ENCODE measurements around the gene C1QTNF9. TPM values are rescaled to one million over a fixed set of nuclear protein-coding genes. Genes with fewer than 3 reads are reported as not detected.
"Not testable (repeated sequence)": the region's sequence is repeated elsewhere in the genome, so short reads cannot be mapped to it uniquely, and the experiment has no call there.

C1QTNF9 gene
- under 1 TPM in 1 of 2 donors, not detected in 1; 0.39 TPM for total RNA-seq

GRCh38 chr13:24309300-24309699, at the start of gene C1QTNF9:
C1QTNF9 (plus strand) TSS chr13:24309580; CDS start chr13:24316004, 6,424 bp downstream.
- H3K27me3 Mint-ChIP-seq; ATAC-seq; H3K4me3 Mint-ChIP-seq; H3K9me3 Mint-ChIP-seq; H3K27ac Mint-ChIP-seq; H3K4me1 Mint-ChIP-seq (ENCODE audit: low read depth in 2 of 2); DNase-seq (ENCODE audit: low spot score): not testable (repeated sequence)
- H3K36me3 Mint-ChIP-seq, result peaks cover 13% of the 10 kb centered on the region

- DNase-seq (ENCODE audit: low spot score) (no peak), ATAC-seq (no peak)
- Mint-ChIP-seq H3K36me3 (peaks cover 6% of the 10 kb centered on the region), H3K27me3 (no peaks in the 10 kb centered on the region), H3K4me1 (ENCODE audit: low read depth in 2 of 2) (peaks cover 64 to 70% of the 10 kb centered on the region in 2 donors), H3K27ac (peak overlapping the region; percentile 74 to 86), H3K9me3 (no peaks in the 10 kb centered on the region), H3K4me3 (peak overlapping the region; percentile 49)
Observed at GRCh38 chr13:24261566-24261965, 47.8 kb upstream of the C1QTNF9 start.

GRCh38 chr13:24263632-24264031, 45.7 kb upstream of the C1QTNF9 start:
- Mint-ChIP-seq H3K4me3 (peak overlapping the region; percentile 80), H3K9me3 (no peaks in the 10 kb centered on the region), H3K27ac (peak overlapping the region; percentile 74 to 86), H3K27me3 (no peaks in the 10 kb centered on the region), H3K36me3 (peaks cover 16% of the 10 kb centered on the region), H3K4me1 (ENCODE audit: low read depth in 2 of 2) (peaks cover 74 to 76% of the 10 kb centered on the region in 2 donors)
- ATAC-seq (no peak), DNase-seq (ENCODE audit: low spot score) (no peak)

- ATAC-seq (peak; percentile 98 to 99), DNase-seq (ENCODE audit: low spot score) (peak; percentile 88)
- H3K27ac Mint-ChIP-seq, result peak overlapping the region; percentile 74 to 86
- no peaks in the 10 kb centered on the region for H3K9me3 Mint-ChIP-seq
- H3K4me1 Mint-ChIP-seq (ENCODE audit: low read depth in 2 of 2), result peaks cover 77 to 78% of the 10 kb centered on the region in 2 donors
- peaks cover 16% of the 10 kb centered on the region for H3K36me3 Mint-ChIP-seq
- peak overlapping the region; percentile 80 for H3K4me3 Mint-ChIP-seq
- no peaks in the 10 kb centered on the region for H3K27me3 Mint-ChIP-seq
Observed at GRCh38 chr13:24264976-24265375, 44.4 kb upstream of the C1QTNF9 start.

- H3K4me1 Mint-ChIP-seq (ENCODE audit: low read depth in 2 of 2), result peaks cover 75 to 78% of the 10 kb centered on the region in 2 donors
- peaks cover 16% of the 10 kb centered on the region for H3K36me3 Mint-ChIP-seq
- DNase-seq (ENCODE audit: low spot score) (no peak), ATAC-seq (no peak)
- no peaks in the 10 kb centered on the region for H3K9me3 Mint-ChIP-seq
- peak overlapping the region; percentile 74 to 86 for H3K27ac Mint-ChIP-seq
- H3K4me3 Mint-ChIP-seq, result peak overlapping the region; percentile 80
- H3K27me3 Mint-ChIP-seq, result no peaks in the 10 kb centered on the region
Observed at GRCh38 chr13:24265453-24265852, 43.9 kb upstream of the C1QTNF9 start.

GRCh38 chr13:24267274-24267673, 42.1 kb upstream of the C1QTNF9 start:
- peaks cover 10% of the 10 kb centered on the region for H3K36me3 Mint-ChIP-seq

GRCh38 chr13:24267801-24268200, 41.6 kb upstream of the C1QTNF9 start:
- ATAC-seq, result no peak
- Mint-ChIP-seq H3K27ac (peak overlapping the region; percentile 86 to 97), H3K27me3 (no peaks in the 10 kb centered on the region), H3K9me3 (no peaks in the 10 kb centered on the region), H3K4me3 (peak overlapping the region; percentile 81), H3K36me3 (peaks cover 10% of the 10 kb centered on the region), H3K4me1 (ENCODE audit: low read depth in 2 of 2) (peaks cover 76 to 83% of the 10 kb centered on the region in 2 donors)
- DNase-seq (ENCODE audit: low spot score), result no peak

More at GRCh38 chr13:24267274-24267673, 42.1 kb upstream of the C1QTNF9 start:
- H3K27me3 Mint-ChIP-seq, result no peaks in the 10 kb centered on the region
- H3K4me3 Mint-ChIP-seq, result peak overlapping the region; percentile 81
- ATAC-seq, result peak in 1 of 2 donors; percentile 41
- H3K27ac Mint-ChIP-seq, result peak overlapping the region; percentile 86 to 97
- no peak for DNase-seq (ENCODE audit: low spot score)
- no peaks in the 10 kb centered on the region for H3K9me3 Mint-ChIP-seq
- peaks cover 76 to 80% of the 10 kb centered on the region in 2 donors for H3K4me1 Mint-ChIP-seq (ENCODE audit: low read depth in 2 of 2)

DNA sequence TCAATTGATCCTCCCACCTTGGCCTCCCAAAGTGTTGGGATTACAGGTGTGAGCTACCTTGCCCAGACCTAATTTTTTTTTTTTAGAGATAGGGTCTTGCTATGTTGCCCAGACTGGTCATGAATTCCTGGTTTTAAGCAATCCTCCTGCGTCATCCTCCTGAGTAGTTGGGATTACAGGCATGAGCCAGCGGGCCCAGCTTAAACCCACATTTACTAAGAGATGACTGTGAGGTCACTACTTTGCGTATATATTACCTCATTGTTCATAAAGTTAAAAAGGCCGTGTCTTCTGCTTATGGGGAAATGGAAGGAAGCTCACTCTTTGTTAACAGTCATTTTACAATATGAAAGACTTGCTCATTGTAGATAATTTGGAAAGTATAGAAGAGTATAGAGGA, 39.6 kb upstream of the C1QTNF9 start:
- no peak for DNase-seq (ENCODE audit: low spot score)
- Mint-ChIP-seq H3K36me3 (peaks cover 10% of the 10 kb centered on the region), H3K4me1 (ENCODE audit: low read depth in 2 of 2) (peaks cover 83 to 85% of the 10 kb centered on the region in 2 donors)

GRCh38 chr13:24270639-24271141, 38.7 kb upstream of the C1QTNF9 start:
- H3K27me3 Mint-ChIP-seq, result no peaks in the 10 kb centered on the region
- DNase-seq (ENCODE audit: low spot score) (peak; percentile 80), ATAC-seq (peak; percentile 62 to 71)
- H3K9me3 Mint-ChIP-seq, result no peaks in the 10 kb centered on the region
- H3K4me3 Mint-ChIP-seq, result peak overlapping the region; percentile 90
- peaks cover 10% of the 10 kb centered on the region for H3K36me3 Mint-ChIP-seq
- peak overlapping the region; percentile 86 to 98 for H3K27ac Mint-ChIP-seq
- H3K4me1 Mint-ChIP-seq (ENCODE audit: low read depth in 2 of 2), result peaks cover 80 to 85% of the 10 kb centered on the region in 2 donors

More for the DNA sequence above, 39.6 kb upstream of the C1QTNF9 start:
- no peak for ATAC-seq
- no peaks in the 10 kb centered on the region for H3K9me3 Mint-ChIP-seq
- H3K4me3 Mint-ChIP-seq, result peak overlapping the region; percentile 90
- no peaks in the 10 kb centered on the region for H3K27me3 Mint-ChIP-seq
- peak overlapping the region; percentile 86 to 98 for H3K27ac Mint-ChIP-seq

GRCh38 chr13:24271231-24271600, 38.2 kb upstream of the C1QTNF9 start:
- H3K36me3 Mint-ChIP-seq, result peaks cover 12% of the 10 kb centered on the region
- peak overlapping the region; percentile 90 for H3K4me3 Mint-ChIP-seq
- H3K4me1 Mint-ChIP-seq (ENCODE audit: low read depth in 2 of 2), result peaks cover 79 to 86% of the 10 kb centered on the region in 2 donors
- DNase-seq (ENCODE audit: low spot score), result no peak
- no peaks in the 10 kb centered on the region for H3K27me3 Mint-ChIP-seq
- peak overlapping the region; percentile 86 to 98 for H3K27ac Mint-ChIP-seq
- H3K9me3 Mint-ChIP-seq, result no peaks in the 10 kb centered on the region
- no peak for ATAC-seq

- H3K9me3 Mint-ChIP-seq, result peaks cover 2% of the 10 kb centered on the region
- peaks cover 16% of the 10 kb centered on the region for H3K36me3 Mint-ChIP-seq
- no peaks in the 10 kb centered on the region for H3K27me3 Mint-ChIP-seq
- H3K27ac Mint-ChIP-seq, result peak overlapping the region; percentile 86 to 98
- peak; percentile 67 to 76 for ATAC-seq
- peak; percentile 70 for DNase-seq (ENCODE audit: low spot score)
- H3K4me1 Mint-ChIP-seq (ENCODE audit: low read depth in 2 of 2), result peaks cover 79 to 90% of the 10 kb centered on the region in 2 donors
- peak overlapping the region; percentile 90 for H3K4me3 Mint-ChIP-seq
Observed at GRCh38 chr13:24271601-24272451, 37.6 kb upstream of the C1QTNF9 start.

DNA sequence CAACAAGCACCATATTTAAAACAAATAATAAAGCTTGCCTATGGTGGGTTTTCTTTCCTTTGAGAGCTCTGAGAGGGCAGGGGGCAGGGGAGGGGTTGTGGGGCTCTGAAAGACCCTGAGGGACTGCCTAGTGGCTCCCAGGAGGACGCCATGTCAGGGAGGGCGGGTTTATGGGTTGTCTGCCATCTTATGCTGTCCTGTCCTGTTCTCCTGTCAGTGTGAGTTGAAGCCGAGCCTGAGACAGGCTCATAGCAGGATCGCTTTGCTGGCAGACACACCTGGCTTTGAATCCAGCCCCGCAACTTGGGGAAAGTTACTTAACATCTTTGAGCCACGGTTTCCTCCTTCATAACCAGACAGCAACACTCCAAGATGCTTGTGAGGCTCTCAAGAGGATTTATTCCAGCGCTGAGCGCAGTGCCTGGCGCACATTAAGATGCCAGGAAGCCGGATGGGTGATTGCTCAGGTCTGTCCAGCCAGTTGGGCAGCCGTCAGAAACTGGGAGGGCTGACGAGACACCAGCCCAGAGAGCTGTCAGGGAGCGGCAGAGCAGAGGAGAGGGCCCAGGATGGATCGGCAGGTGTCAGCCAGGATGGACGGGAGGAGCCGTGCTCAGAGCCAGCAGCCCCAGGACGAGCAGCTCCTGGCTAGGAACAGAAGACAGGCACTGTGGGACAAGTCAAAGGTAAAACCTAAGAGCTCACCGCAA, 36.8 kb upstream of the C1QTNF9 start:
- Mint-ChIP-seq H3K9me3 (peaks cover 2% of the 10 kb centered on the region), H3K36me3 (peaks cover 10% of the 10 kb centered on the region), H3K27me3 (no peaks in the 10 kb centered on the region), H3K4me3 (peak overlapping the region; percentile 90), H3K4me1 (ENCODE audit: low read depth in 2 of 2) (peaks cover 78 to 90% of the 10 kb centered on the region in 2 donors), H3K27ac (peak overlapping the region; percentile 86 to 98)
- DNase-seq (ENCODE audit: low spot score) (no peak), ATAC-seq (no peak)

- peaks cover 73 to 87% of the 10 kb centered on the region in 2 donors for H3K4me1 Mint-ChIP-seq (ENCODE audit: low read depth in 2 of 2)
- H3K4me3 Mint-ChIP-seq, result peak overlapping the region; percentile 90
Observed at GRCh38 chr13:24273926-24274325, 35.5 kb upstream of the C1QTNF9 start.

More at GRCh38 chr13:24273926-24274325, 35.5 kb upstream of the C1QTNF9 start:
- Mint-ChIP-seq H3K27me3 (no peaks in the 10 kb centered on the region), H3K9me3 (peaks cover 2% of the 10 kb centered on the region), H3K27ac (peak overlapping the region; percentile 86 to 98), H3K36me3 (peaks cover 6% of the 10 kb centered on the region)
- ATAC-seq (no peak), DNase-seq (ENCODE audit: low spot score) (no peak)

Measured in natural killer cell treated with Interleukin-12 subunit alpha and Interleukin-12 subunit beta and Interleukin-15 and Interleukin-18, amount 100 ng/mL, for 72 hours (primary cell).